Activated T-cell treated with anti-CD3 and anti-CD28 coated beads for 24 hours (primary cell): ENCODE measurements around the gene CCR9.

Experiments used
- DNase-seq: peaks from one replicate; pipeline ENCODE4 v3.0.0-alpha.2; 2020; ENCODE audit warnings: low read depth

CCR9 gene

DNA sequence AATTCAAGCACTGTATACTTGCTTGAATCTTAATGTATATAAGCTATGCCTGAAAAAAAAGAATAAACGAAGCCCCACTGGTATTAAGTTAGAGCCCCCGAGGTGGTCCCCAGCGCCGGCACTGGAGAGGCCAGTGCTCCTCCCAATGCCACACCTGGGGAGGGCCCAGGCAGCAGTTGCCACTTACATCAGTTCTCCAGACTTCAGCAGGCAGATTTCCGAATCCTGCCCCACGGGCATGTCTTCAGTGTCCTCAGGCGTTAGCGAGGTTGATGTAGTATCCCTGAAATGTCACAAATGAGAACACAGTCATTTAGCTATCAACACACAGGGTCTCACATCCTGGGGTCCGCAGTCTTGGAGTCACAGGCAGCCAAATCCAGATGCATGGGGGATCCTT is 49.9 kb downstream of the CCR9 start:
- no peak for DNase-seq

DNA sequence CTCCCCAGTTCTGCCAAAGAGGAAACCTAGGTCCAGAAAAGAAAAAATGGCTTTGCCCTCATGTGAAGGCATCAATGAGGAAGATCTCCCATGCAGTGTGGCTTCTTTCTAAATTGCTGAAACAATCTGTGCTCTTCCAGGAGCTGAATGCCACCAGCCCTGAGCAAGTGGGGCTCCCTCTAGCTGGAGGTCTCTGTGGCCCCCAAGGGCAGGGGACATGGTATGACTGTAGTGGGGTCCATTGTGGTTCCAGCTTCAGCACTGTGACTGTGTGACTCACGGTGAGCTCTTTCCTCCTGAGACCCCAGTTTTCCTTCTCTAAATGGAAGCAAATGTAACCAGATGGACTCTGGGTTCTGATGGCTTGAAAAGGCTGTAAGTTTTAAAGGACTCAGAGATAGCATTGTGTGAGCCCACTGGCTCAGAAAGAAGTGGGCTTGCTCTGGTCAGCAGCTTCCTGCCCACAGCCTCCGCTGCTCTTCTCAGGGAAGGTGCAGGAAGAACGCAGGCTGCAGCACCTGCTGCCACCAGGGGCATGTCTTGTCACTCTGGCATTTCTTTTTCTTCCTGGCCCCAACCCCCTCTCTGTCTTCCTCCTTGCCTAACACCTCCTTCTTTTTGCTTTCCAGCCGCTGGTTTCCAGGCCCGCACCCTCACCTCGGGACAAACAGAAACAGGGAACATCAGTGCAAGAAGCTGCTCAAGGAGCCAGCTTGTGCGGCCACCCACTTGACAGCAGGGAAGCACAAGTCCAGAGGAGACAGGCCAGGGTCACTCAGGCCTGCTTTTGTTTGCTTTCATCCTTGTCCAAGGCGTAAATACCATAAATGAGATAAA is 51.1 kb downstream of the CCR9 start:
- DNase-seq = no peak

DNA sequence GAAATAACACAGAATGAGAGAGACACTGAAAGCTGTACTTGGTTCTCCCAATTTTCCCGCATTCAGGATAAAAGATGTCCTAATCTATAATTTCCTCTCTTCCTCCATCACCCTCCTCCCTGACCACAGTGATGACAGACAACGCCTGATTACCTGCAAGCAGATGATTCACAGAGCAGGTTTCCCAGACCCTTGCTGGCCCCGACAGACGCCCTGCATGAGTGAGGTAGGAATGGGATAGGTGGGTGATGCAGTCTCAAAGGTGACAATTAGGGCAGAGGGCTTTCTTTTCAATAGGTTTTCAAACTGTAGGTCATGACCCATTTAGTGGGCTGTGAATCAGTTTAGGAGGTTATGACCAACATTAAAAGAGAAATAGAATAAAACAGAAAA is 51.7 kb downstream of the CCR9 start:
- no peak for DNase-seq

DNA sequence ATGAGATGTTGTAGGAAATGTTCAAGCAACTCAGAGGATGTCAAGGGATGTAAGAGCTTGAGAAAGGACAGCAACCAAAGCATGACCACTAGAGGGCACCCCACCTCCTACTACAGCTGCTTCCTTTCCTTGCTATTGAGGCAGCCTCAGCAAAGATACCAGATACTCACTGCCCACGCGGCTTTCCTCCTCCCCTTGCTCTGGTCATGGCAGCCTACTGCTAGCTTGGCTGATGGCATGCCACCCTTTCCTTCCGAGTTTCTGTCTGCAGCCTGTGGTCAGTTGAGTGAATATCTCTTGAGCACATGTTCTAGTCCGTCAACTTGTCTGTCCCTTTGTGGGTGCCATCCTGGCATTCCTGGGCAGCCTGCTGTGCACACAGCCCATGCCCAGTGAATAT is 52.5 kb downstream of the CCR9 start:
- peak; percentile 81 for DNase-seq

DNA sequence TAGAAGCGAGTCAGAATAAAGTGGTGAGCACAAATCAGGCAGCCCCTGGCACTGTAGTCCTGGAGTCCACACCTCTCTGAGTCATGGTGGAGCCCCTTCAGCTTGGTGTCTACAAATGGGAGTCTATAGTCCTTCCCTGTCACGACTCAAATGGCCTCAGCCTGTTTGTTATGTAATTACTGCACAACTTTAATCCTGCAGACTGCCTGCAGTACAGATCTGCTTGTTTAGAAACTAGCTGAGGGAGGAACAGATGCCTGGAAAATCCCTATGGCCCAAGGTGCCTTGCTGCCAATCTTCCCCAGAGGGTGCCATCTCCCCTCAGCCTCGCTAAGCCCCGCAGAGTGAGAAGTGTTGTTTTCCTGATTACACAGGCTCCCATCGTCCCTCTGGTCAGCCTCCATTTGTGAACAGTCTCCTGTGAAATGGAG is 53.0 kb downstream of the CCR9 start:
- no peak for DNase-seq

DNA sequence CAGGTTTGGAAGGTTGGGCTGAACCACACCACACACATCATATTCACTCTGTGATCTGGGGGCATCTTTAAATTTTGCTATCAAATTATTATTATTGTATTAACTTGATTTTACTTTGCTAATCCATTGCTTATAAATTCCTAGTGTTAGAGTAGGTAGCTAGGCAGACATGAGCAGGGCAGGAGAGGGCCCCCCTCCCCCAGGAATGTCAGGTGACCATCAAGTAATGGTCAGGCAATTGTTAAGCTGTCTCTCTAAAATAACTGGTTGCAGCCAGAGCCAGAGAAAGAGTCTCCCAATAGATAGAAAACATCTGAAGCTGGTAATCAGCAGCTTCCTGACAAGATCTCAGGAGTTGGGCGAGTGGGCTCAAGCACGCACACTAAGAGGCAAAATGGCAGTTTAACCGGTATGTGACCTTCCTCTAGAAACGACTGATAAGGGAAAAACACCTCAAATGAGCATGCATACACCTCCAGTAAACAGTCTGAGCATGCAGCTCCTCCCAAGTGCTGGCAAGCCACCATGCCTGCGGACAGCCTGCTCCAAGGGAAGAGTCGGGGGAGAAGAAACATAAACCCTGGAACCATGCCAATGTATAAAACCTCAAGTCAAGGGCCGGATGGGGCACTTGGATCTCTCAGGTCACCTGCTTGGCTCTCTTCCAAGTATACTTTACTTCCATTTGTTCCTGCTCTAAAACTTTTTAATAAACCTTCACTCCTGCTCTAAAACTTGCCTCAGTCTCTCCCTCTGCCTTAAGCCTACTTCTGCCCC is 53.8 kb downstream of the CCR9 start:
- DNase-seq = no peak

DNA sequence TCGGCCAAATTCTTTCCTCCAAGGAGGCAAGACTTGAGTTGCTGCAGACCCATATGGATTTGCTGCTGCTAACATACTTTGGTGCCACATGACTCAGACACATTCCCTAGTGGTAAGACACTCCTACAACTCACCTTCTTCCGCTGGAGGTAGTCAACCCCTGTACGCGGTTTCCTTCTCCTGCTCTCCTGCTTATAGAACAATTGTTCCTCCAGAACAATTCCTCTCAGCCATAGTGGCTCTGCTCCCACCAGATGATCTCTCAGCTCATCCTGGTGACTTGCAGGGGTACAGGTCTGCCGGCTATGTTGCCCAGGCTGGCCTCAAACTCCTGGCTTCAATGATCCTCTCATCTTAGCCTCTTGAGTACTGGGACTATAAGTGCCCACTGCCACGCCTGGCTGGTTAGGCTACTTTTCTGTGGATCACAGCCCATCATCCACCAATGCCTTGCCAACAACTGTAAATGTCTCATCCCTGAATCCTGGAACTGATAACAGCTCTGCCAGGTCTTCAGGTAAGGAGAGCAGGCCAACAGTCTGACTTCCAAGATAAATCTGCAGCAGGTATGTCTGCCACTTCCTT is 54.5 kb downstream of the CCR9 start:
- DNase-seq = no peak

GRCh38 chr3:45942051-45942825 is 55.9 kb downstream of the CCR9 start:
- no peak for DNase-seq

GRCh38 chr3:45943207-45943846 is 57.0 kb downstream of the CCR9 start, which contains the start of gene CXCR6:
TSS of gene CXCR6 (plus strand) at chr3:45943464. CDS start at chr3:45946482, 3,018 bp downstream.
- peak; percentile 37 for DNase-seq

- DNase-seq = no peak
Observed at GRCh38 chr3:45944830-45945620, 58.7 kb downstream of the CCR9 start.

DNA sequence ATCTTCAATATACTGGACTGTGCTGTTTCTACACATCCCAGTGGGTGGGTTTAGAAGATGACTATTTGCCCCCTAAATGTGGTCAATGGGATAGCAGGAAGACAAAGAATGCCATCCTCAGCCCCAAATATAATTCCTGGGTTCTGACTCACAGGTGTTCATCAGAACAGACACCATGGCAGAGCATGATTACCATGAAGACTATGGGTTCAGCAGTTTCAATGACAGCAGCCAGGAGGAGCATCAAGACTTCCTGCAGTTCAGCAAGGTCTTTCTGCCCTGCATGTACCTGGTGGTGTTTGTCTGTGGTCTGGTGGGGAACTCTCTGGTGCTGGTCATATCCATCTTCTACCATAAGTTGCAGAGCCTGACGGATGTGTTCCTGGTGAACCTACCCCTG is 60.0 kb downstream of the CCR9 start:
- no peak for DNase-seq

- no peak for DNase-seq
Observed at GRCh38 chr3:45946875-45947274, 60.5 kb downstream of the CCR9 start.

DNA sequence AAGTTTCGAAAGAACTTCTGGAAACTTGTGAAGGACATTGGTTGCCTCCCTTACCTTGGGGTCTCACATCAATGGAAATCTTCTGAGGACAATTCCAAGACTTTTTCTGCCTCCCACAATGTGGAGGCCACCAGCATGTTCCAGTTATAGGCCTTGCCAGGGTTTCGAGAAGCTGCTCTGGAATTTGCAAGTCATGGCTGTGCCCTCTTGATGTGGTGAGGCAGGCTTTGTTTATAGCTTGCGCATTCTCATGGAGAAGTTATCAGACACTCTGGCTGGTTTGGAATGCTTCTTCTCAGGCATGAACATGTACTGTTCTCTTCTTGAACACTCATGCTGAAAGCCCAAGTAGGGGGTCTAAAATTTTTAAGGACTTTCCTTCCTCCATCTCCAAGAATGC is 61.0 kb downstream of the CCR9 start:
- no peak for DNase-seq

DNA sequence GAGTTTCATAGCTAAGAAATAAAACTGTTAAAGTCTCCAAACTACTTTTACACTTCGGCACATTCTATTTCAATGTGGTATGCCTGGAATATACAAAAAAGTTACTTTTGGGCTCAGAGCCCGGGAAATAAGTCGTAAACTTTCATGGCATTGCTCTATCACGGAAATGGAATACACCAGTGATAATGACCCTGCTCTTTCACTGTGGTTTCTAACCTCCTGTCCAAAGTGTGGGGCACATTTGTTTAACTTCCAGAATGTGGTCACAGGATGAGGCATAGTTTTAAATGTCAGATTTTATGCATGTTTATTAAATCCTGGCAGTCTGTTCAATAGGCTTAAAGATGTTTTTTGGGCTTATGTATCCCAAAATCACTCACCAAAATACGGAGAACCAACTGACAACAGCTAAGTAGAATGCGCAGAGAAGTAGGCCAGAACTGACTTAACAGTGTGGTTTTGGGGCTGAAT is 62.0 kb downstream of the CCR9 start:
- no peak for DNase-seq

DNA sequence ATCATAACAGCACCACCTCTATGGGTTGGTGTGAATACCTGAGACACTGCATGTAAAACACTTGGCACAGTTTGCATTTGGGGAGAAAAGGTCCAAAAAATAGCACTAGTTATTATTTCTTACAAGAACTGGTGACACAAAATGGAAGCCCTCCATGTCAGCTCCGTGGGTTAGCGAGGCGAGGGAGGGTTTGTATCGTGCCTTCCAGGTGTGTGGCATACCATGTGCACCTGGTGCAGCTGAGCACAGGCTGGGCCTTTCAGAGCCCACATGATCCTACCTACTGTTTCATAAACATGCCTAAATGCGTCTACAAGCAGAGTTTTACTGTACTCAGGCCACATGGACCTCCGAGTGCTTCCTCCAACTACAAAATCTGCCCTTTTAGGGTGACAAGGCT is 62.5 kb downstream of the CCR9 start:
- no peak for DNase-seq

- DNase-seq = no peak
Observed at GRCh38 chr3:45949432-45949831, 63.1 kb downstream of the CCR9 start.

- no peak for DNase-seq
Observed at GRCh38 chr3:45950131-45950530, 63.8 kb downstream of the CCR9 start.

- no peak for DNase-seq
Observed at GRCh38 chr3:45950686-45951600, 64.6 kb downstream of the CCR9 start.

DNA sequence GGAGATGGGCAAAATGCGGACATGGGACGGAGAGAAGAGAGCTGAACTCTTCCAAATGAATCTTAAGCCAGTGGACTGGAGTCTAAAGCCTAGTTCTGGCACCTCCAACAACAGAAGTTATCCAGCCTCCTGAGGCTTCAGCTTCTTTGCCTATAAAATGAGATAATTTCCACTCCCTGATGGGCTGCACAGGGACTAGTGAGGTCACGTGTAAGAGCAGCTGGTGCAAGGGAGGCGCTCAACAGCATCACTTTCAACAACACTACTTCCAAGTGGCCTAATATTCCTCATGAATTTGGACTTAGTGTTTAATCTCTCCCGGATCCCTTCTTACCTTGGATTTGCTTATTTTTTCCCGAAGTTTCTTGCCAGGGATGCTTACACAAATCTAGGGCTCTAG is 65.6 kb downstream of the CCR9 start:
- DNase-seq = no peak

DNA sequence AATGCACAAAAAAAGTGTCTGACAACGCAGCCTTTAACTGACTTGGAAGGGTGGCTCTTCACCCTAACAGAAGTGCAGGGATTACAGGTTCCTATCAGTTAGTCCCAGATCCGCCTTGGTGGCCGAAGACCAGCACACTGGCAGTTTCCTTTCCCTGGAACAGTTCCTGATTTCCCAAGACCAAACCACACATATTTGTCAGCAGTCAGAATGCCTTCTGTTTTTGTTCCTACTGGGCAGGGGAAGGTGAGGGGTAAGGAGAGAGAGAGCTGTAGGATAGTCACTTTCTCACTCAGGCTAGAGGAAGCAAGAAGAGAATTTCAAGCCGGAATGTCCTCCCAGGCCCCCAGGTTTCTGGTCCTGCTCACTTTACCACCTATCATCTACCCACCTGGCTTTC is 66.1 kb downstream of the CCR9 start:
- no peak for DNase-seq
